HG02973 (cell line): ENCODE results near the gene TAS2R43.
"Not testable (repeated sequence)": the region's sequence is repeated elsewhere in the genome, so short reads cannot be mapped to it uniquely, and the experiment has no call there.

Experiments
- ATAC-seq: cut with Tn5 transposase; IDR thresholded peaks from one replicate; pipeline ENCODE4 v1.9.1; 2021; ENCODE audit warnings: moderate library complexity; ENCODE audit not compliant: unreplicated experiment

Gene TAS2R43

GRCh38 chr12:11092128-11092527, at the start of gene TAS2R43:
Gene TAS2R43 (minus strand): TSS chr12:11092313. CDS start chr12:11092229, 84 bp downstream.
- no peak for ATAC-seq

- no peak for ATAC-seq
Observed at GRCh38 chr12:11136075-11136474, 44.0 kb upstream of the TAS2R43 start.

GRCh38 chr12:11134305-11134704, 42.2 kb upstream of the TAS2R43 start, which contains the start of gene TAS2R30:
Gene TAS2R30 (minus strand): TSS chr12:11134644. CDS start chr12:11134244, 400 bp downstream.
- no peak for ATAC-seq

- ATAC-seq, result no peak
Observed at GRCh38 chr12:11133816-11134215, 41.7 kb upstream of the TAS2R43 start.

GRCh38 chr12:11133162-11133561, 41.0 kb upstream of the TAS2R43 start:
- no peak for ATAC-seq

- ATAC-seq, result no peak
Observed at GRCh38 chr12:11130999-11131398, 38.9 kb upstream of the TAS2R43 start.

- ATAC-seq, result no peak
Observed at GRCh38 chr12:11130382-11130781, 38.3 kb upstream of the TAS2R43 start.

GRCh38 chr12:11114130-11114529, 22.0 kb upstream of the TAS2R43 start:
- not testable (repeated sequence) for ATAC-seq

- ATAC-seq, result not testable (repeated sequence)
Observed at GRCh38 chr12:11111213-11111612, 19.1 kb upstream of the TAS2R43 start.

GRCh38 chr12:11108862-11109261, 16.7 kb upstream of the TAS2R43 start:
- no peak for ATAC-seq

GRCh38 chr12:11107719-11108118, 15.6 kb upstream of the TAS2R43 start:
- no peak for ATAC-seq

- no peak for ATAC-seq
Observed at GRCh38 chr12:11106288-11106687, 14.2 kb upstream of the TAS2R43 start.

GRCh38 chr12:11105546-11105945, 13.4 kb upstream of the TAS2R43 start:
- no peak for ATAC-seq

- ATAC-seq, result not testable (repeated sequence)
Observed at GRCh38 chr12:11094910-11095309, 2.8 kb upstream of the TAS2R43 start.

- no peak for ATAC-seq
Observed at GRCh38 chr12:11089246-11089645, 2.9 kb downstream of the TAS2R43 start.

GRCh38 chr12:11085419-11085818, 6.7 kb downstream of the TAS2R43 start:
- ATAC-seq, result peak; percentile 63

- ATAC-seq, result no peak
Observed at GRCh38 chr12:11081987-11082386, 10.1 kb downstream of the TAS2R43 start.

- no peak for ATAC-seq
Observed at GRCh38 chr12:11078246-11078645, 13.9 kb downstream of the TAS2R43 start.

- no peak for ATAC-seq
Observed at GRCh38 chr12:11075642-11076041, 16.5 kb downstream of the TAS2R43 start.

- no peak for ATAC-seq
Observed at GRCh38 chr12:11071414-11071813, 20.7 kb downstream of the TAS2R43 start.

GRCh38 chr12:11070999-11071398, 21.1 kb downstream of the TAS2R43 start:
- ATAC-seq, result no peak

GRCh38 chr12:11069854-11070365, 22.2 kb downstream of the TAS2R43 start:
- no peak for ATAC-seq

- no peak for ATAC-seq
Observed at GRCh38 chr12:11067514-11067913, 24.6 kb downstream of the TAS2R43 start.
